H9 (cell line): ENCODE data around the gene KCNH5. TPM values are rescaled to one million over a fixed set of nuclear protein-coding genes. Genes with fewer than 3 reads are reported as not detected.
A peak's percentile ranks its signal among the peaks of the same experiment; 100 is the strongest.

Source experiments
- DNase-seq: peaks from one replicate; pipeline ENCODE4 v3.0.0-alpha.2; 2017
- H2AFZ ChIP-seq: one replicate; pipeline ENCODE4 v1.6.1; 2013; ENCODE audit warnings: mild to moderate bottlenecking, low read length, control low read depth, moderate library complexity
- H2AK5ac ChIP-seq: 2 replicates; pipeline ENCODE4 v1.6.1; 2013; ENCODE audit warnings: low read length, control low read depth, mixed read lengths; ENCODE audit not compliant: insufficient read length
- H2BK120ac ChIP-seq: one replicate; pipeline ENCODE4 v1.6.1; 2013; ENCODE audit warnings: low read depth, mild to moderate bottlenecking, low read length, control low read depth, inconsistent platforms; ENCODE audit not compliant: poor library complexity, severe bottlenecking
- H2BK12ac ChIP-seq: 2 replicates; pipeline ENCODE4 v1.6.1; 2013; ENCODE audit warnings: low read length, control low read depth, mixed read lengths, low read depth; ENCODE audit not compliant: insufficient read length
- H2BK15ac ChIP-seq: 2 replicates; pipeline ENCODE4 v1.6.1; 2013; ENCODE audit warnings: low read depth, low read length, control low read depth
- H2BK20ac ChIP-seq: one replicate; pipeline ENCODE4 v1.6.1; 2013; ENCODE audit warnings: low read depth, mild to moderate bottlenecking, low read length, control low read depth, inconsistent platforms; ENCODE audit not compliant: poor library complexity, severe bottlenecking
- H2BK5ac ChIP-seq: 2 replicates; pipeline ENCODE4 v1.6.1; 2013; ENCODE audit warnings: low read length, control low read depth, mixed read lengths; ENCODE audit not compliant: insufficient read length
- H3K14ac ChIP-seq: 2 replicates; pipeline ENCODE4 v1.6.1; 2013; ENCODE audit warnings: low read length, control low read depth; ENCODE audit not compliant: insufficient read depth
- H3K18ac ChIP-seq: 2 replicates; pipeline ENCODE4 v1.6.1; 2013; ENCODE audit warnings: low read depth, mild to moderate bottlenecking, mixed read lengths, low read length, control low read depth; ENCODE audit not compliant: insufficient read length
- H3K23ac ChIP-seq: 2 replicates; pipeline ENCODE4 v1.6.1; 2013; ENCODE audit warnings: low read length, control low read depth, mixed read lengths, low read depth; ENCODE audit not compliant: insufficient read length
- H3K23me2 ChIP-seq: 2 replicates; pipeline ENCODE4 v1.6.1; 2013; ENCODE audit warnings: low read depth, mild to moderate bottlenecking, mixed read lengths, low read length, control low read depth; ENCODE audit not compliant: insufficient read length, poor library complexity, severe bottlenecking
- H3K27ac ChIP-seq: 2 replicates; pipeline ENCODE4 v1.5.1; 2013; ENCODE audit warnings: low read length, control low read depth, mixed read lengths, low read depth; ENCODE audit not compliant: insufficient read length
- H3K27me3 ChIP-seq: 2 replicates; pipeline ENCODE4 v1.6.1; 2013; ENCODE audit warnings: low read length, control low read depth, inconsistent platforms; ENCODE audit not compliant: insufficient read depth
- H3K4ac ChIP-seq: 2 replicates; pipeline ENCODE4 v1.6.1; 2013; ENCODE audit warnings: low read depth, mild to moderate bottlenecking, control low read depth, inconsistent platforms, low read length, moderate library complexity
- H3K4me1 ChIP-seq: 2 replicates; pipeline ENCODE4 v1.6.1; 2013; ENCODE audit warnings: low read length, control low read depth, inconsistent platforms; ENCODE audit not compliant: insufficient read depth
- H3K4me2 ChIP-seq: 2 replicates; pipeline ENCODE4 v1.6.1; 2013; ENCODE audit warnings: low read length, control low read depth, mixed read lengths; ENCODE audit not compliant: insufficient read length, insufficient read depth
- H3K56ac ChIP-seq: 2 replicates; pipeline ENCODE4 v1.6.1; 2013; ENCODE audit warnings: low read depth, mild to moderate bottlenecking, mixed read lengths, low read length, control low read depth; ENCODE audit not compliant: insufficient read length
- H3K79me1 ChIP-seq: 2 replicates; pipeline ENCODE4 v1.6.1; 2013; ENCODE audit warnings: low read depth, mild to moderate bottlenecking, moderate library complexity, low read length, control low read depth, inconsistent platforms; ENCODE audit not compliant: insufficient read depth, poor library complexity, severe bottlenecking
- H3K79me2 ChIP-seq: 2 replicates; pipeline ENCODE4 v1.6.1; 2013; ENCODE audit warnings: low read length, control low read depth, inconsistent platforms; ENCODE audit not compliant: insufficient read depth
- H3K9ac ChIP-seq: 2 replicates; pipeline ENCODE4 v1.6.1; 2013; ENCODE audit warnings: low read length, control low read depth, mixed read lengths; ENCODE audit not compliant: insufficient read length; ENCODE audit errors: extremely low read depth
- H3K9me3 ChIP-seq: one replicate; pipeline ENCODE4 v1.6.1; 2013; ENCODE audit warnings: low read depth, low read length, inconsistent platforms; ENCODE audit not compliant: control insufficient read depth
- H3T11ph ChIP-seq: one replicate; pipeline ENCODE4 v1.6.1; 2013; ENCODE audit warnings: mild to moderate bottlenecking, low read length, control low read depth, inconsistent platforms
- H4K20me1 ChIP-seq: one replicate; pipeline ENCODE4 v1.6.1; 2013; ENCODE audit not compliant: control insufficient read depth, insufficient read length, insufficient read depth
- H4K5ac ChIP-seq: 2 replicates; pipeline ENCODE4 v1.6.1; 2013; ENCODE audit warnings: low read depth, mild to moderate bottlenecking, mixed read lengths, low read length, control low read depth; ENCODE audit not compliant: insufficient read length
- H4K8ac ChIP-seq: replicated peaks from 2 replicates; pipeline ENCODE4 v1.6.1; 2013; ENCODE audit warnings: low read length, control low read depth, mixed read lengths, low read depth; ENCODE audit not compliant: insufficient read length
- H4K91ac ChIP-seq: 2 replicates; pipeline ENCODE4 v1.6.1; 2013; ENCODE audit warnings: low read depth, mild to moderate bottlenecking, moderate library complexity, mixed read lengths, low read length, control low read depth; ENCODE audit not compliant: insufficient read length
- H3K27ac Mint-ChIP-seq, 3 experiments: 2 replicates in 2 of 3; 3 replicates in 1 of 3; pipeline ENCODE4 v1.8.0; 2020 to 2021; ENCODE audit warnings: mixed read lengths in 3 of 3, mild to moderate bottlenecking in 1 of 3, moderate library complexity in 1 of 3
- H3K27me3 Mint-ChIP-seq: 2 replicates; pipeline ENCODE4 v1.8.0; 2021; ENCODE audit warnings: low read depth, mild to moderate bottlenecking, moderate library complexity, mixed read lengths
- H3K36me3 Mint-ChIP-seq, 3 experiments: 2 replicates in 2 of 3; 3 replicates in 1 of 3; pipeline ENCODE4 v1.8.0; 2020 to 2021; ENCODE audit warnings: low read depth in 3 of 3, mixed read lengths in 3 of 3; ENCODE audit not compliant: insufficient read depth in 1 of 3
- H3K4me1 Mint-ChIP-seq, 2 experiments: 2 replicates each; pipeline ENCODE4 v1.8.0; 2020; ENCODE audit warnings: mixed read lengths in 2 of 2
- H3K4me3 Mint-ChIP-seq, 2 experiments: 2 replicates in 1 of 2; 3 replicates in 1 of 2; pipeline ENCODE4 v1.8.0; 2020 to 2021; ENCODE audit warnings: mild to moderate bottlenecking in 2 of 2, mixed read lengths in 2 of 2, moderate library complexity in 1 of 2
- H3K9me3 Mint-ChIP-seq, 2 experiments: 2 replicates in 1 of 2; 3 replicates in 1 of 2; pipeline ENCODE4 v1.8.0; 2020; ENCODE audit warnings: mild to moderate bottlenecking in 2 of 2, mixed read lengths in 2 of 2, moderate library complexity in 1 of 2
- CTCF ChIP-seq: fragments of 200-600 bp; sonication (generic); conservative IDR thresholded peaks from 3 replicates; pipeline ENCODE4 v1.8.0; 2021; ENCODE audit warnings: antibody characterized with exemption, mild to moderate bottlenecking
- WGBS: extraction: QIAGEN DNeasy Blood & Tissue Kit; methylation state at CpG from one replicate; pipeline ENCODE4 v1.1.7; 2013; ENCODE audit warnings: missing lambda C conversion rate, low lambda C conversion rate, mixed read lengths; ENCODE audit not compliant: insufficient read length; ENCODE audit errors: extremely low coverage; 5-methylcytosine and 5-hydroxymethylcytosine counted together
- total RNA-seq: library from RNA; stranded (reverse); gene quantifications from 2 replicates; pipeline ENCODE4 v1.2.1, GENCODE V29; 2021

The KCNH5 gene
- total RNA-seq, 1 experiment from 2014 or later = 0.42 TPM

GRCh38 chr14:62886461-62886860 lies 158.8 kb downstream of the KCNH5 start:
- Mint-ChIP-seq H3K4me1 (peaks cover 12 to 13% of the 10 kb centered on the region in 2 experiments), H3K9me3 (no peaks in the 10 kb centered on the region), H3K36me3 (peaks cover 0 to 5% (median 0%) of the 10 kb centered on the region in 3 experiments; a peak in 1 of 7 replicates), H3K4me3 (no peak overlapping the region), H3K27ac (peak overlapping the region in 1 of 3 experiments; percentile 61; a peak in 1 of 7 replicates), H3K27me3 (no peaks in the 10 kb centered on the region)
- WGBS = no CpG with 5 or more reads among the region's 1 CpG
- Histone ChIP-seq H3K18ac (no peak overlapping the region), H3K56ac (no peak overlapping the region), H4K8ac (no peak overlapping the region), H2BK12ac (no peak overlapping the region), H3K79me1 (no peaks in the 10 kb centered on the region), H3K23me2 (no peaks in the 10 kb centered on the region), H3K27ac (no peak overlapping the region), H3K9me3 (no peaks in the 10 kb centered on the region), H2BK15ac (no peak overlapping the region), H3K9ac (no peak overlapping the region), H2AK5ac (no peak overlapping the region), H3K23ac (no peak overlapping the region), H3T11ph (no peak overlapping the region), H4K5ac (no peak overlapping the region), H4K20me1 (no peaks in the 10 kb centered on the region), H3K4me1 (peaks cover 5% of the 10 kb centered on the region; the same call in 1 of the 2 replicates), H3K4ac (no peak overlapping the region), H3K4me2 (no peak overlapping the region), H2BK120ac (no peak overlapping the region), H2BK5ac (no peak overlapping the region), H3K27me3 (no peaks in the 10 kb centered on the region), H2BK20ac (no peak overlapping the region), H3K79me2 (no peaks in the 10 kb centered on the region), H2AFZ (no peak overlapping the region), H4K91ac (no peak overlapping the region), H3K14ac (no peak overlapping the region)
- DNase-seq = no peak
- no peak for TF ChIP-seq CTCF
